ENCODE results near the gene DSTN.
A peak's percentile ranks its signal among the peaks of the same experiment; 100 is the strongest.

Gene DSTN

GRCh38 chr20:17555106-17555505, 14.8 kb upstream of the DSTN start:
- DNase-seq: no peak

GRCh38 chr20:17556837-17557674, 12.8 kb upstream of the DSTN start:
- peak; percentile 88 for DNase-seq

- DNase-seq: peak; percentile 84
These were observed 12.2 kb upstream of the DSTN start for GRCh38 chr20:17557675-17558006.

- DNase-seq: peak; percentile 76
These were observed 11.5 kb upstream of the DSTN start for GRCh38 chr20:17558154-17558940.

DNA sequence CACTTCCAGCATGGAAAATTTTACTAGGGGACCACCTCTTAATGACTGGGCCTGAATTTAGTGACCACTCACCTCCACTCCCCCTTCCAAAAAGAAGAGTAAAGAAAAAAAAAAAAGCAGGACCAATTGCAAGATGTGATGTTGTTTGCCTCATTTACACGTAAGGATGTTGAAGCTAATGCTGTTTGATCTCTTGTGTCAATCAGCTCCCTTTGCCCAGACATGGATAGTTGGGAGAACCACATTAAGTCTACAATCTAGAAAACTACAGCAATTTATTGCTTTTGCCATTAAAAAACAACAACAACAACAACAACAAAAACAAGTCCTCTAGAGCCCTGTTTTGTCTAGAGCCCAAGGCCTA, 11.0 kb upstream of the DSTN start:
- DNase-seq: no peak

DNA sequence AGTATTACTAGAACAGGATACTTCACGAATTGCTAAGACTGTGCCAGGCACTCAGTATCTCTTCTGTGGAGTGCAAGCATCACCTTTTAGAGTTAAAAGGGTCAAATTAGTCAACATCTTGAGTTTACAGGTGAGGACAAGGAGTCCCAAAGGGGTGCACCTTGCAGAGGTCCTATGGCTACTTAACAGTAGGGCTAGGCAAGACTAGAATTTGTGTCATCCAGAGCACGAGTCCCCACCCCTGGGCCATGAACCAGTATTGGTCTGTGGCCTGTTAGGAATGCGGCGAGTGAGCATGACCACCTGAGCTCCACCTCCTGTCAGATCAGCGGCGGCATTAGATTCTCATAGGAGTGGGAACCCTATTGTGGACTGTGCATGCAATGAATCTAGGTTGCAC, 10.5 kb upstream of the DSTN start:
- DNase-seq: no peak

DNA sequence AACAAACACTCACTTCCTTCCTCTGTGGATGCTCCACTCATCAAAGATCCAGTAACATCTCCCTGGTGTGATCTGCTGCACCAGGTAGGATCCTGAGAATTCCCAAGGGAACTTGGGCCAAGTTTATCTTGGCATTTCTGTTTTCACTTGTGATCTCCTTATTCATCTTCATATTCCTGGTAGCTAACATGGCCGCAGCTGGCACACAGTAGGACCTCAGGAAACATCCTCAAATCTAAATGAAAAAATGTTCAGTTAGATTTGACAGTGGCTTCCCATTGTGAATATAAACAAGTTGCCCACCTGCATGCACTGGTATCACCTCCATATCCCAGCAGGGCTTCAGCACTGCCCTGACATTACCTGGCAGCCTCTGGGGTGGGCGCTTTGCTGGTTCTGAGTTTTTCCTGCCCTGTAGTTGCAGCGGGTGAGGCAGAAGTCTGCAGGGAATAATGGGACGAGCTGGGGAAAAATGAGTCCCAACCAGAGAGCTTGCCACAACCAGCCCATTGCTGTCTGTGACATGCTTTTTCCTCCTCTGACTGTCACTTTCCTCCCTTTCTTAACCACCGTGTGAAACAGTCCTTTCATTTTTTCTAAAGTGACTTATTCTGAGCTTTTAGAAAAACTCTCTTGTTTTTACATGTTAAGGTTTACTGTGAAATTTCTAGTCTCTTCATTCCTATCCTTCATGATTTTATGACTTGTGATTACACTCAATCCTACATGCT, 9.4 kb upstream of the DSTN start:
- DNase-seq: no peak

- no peak for DNase-seq
These were observed 7.0 kb upstream of the DSTN start for GRCh38 chr20:17562804-17563305.

GRCh38 chr20:17565169-17565845, 4.6 kb upstream of the DSTN start:
- DNase-seq: no peak

DNA sequence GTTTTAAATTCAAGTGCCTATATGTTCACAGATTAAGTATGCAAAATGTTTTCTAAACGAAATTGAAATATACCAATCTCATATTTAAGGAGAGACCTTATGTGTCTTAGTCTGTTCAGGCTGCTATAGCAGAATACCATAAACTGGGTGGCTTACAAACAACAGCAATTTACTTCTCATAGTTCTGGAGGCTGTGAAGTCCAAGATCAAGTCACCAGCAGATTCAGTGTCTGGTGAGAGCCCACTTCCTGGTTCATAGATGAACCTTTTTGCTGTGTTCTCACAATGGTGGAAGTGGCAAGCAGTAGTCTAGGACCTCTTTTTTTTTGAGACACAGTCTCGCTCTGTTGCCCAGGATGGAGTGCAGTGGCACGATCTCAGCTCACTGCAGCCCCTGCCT, 3.5 kb upstream of the DSTN start:
- DNase-seq: no peak

- no peak for DNase-seq
These were observed 1.7 kb upstream of the DSTN start for GRCh38 chr20:17568045-17568788.

- peak; percentile 77 for DNase-seq
These were observed 828 bp upstream of the DSTN start for GRCh38 chr20:17568972-17569521.

DNA sequence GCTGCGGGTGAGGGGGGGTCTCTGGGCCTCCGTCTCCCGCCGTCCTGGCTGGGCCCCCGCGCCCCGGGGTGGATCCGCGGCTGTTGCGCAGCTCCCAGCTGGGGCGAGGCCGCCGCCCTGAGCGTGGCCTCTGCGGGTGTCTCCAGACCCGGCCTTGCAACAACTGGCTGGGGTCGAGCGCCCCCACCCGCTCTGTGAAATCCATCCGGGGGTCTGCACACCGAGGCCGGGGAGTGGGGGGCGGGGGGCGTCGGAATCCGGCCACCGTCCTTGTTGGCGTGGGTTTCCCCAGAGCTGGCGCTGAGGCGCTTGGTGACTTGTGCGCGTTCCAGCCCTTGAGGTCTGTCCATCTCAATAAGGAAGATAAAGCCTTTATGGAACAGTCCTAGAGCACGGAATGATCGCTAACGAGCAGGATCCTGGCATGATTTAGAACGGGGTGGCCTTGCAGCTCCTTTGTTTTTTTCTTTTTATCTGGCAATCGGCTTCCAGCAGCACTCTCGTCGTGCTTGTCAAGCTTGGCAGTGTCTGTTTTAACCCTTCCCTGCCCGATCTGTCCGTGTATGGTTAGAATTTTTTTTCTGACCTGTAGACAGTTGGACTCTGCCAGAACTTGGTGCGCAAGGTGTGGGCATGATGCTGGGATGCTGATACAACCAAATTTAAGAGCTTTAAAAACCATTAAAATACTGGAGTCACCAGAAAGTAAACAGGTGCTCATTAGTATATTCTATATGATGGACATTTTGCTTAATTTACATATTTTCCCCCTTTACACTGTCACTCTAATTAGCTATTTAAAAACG, 675 bp downstream of the DSTN start:
- DNase-seq: peak; percentile 71

DNA sequence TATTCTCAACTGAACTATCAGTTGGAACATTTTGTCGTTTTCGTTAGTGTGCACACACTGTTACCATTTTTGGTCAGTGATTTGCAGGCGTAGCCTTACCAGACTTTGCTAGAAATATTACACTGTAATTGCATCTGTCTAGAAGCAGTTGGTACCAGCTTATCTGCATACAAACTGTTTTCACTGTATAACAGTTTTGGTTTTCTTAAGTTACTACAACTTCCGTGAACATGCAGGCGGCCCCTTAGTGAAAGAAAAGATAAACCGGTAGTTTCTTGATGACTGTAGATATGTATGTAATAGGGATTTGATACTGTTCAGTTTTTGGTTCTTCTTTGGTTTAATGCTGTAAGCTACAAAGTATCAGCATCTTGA, 1.3 kb downstream of the DSTN start:
- no peak for DNase-seq

DNA sequence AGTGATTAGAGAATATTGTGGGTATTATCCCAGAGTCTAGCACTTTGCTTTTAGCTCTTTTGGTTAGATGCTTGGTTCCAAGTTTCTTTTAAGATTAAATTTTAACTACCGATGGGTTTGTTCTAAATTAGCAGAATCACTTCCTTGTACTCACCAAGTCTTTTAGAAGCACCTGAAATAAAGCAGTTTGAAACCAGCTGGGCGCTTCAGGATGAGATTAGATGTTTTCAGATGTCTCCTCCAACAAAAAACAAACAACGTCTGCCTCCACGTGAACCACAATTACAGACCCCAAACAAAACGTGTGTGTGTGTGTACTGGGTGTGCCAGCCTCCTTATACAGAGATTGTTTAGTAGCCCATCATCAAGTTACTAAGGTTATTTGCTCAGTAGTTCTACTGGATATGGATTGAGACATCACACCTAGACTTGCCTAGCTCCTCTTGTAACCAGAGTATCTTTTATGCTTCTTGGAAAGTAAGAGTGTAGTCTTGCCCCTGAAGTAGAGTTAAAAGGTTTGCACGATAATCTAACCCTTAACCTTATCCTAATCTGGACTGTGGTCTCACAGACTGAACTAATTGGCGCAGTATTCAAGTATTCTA, 2.3 kb downstream of the DSTN start:
- peak; percentile 36 for DNase-seq

DNA sequence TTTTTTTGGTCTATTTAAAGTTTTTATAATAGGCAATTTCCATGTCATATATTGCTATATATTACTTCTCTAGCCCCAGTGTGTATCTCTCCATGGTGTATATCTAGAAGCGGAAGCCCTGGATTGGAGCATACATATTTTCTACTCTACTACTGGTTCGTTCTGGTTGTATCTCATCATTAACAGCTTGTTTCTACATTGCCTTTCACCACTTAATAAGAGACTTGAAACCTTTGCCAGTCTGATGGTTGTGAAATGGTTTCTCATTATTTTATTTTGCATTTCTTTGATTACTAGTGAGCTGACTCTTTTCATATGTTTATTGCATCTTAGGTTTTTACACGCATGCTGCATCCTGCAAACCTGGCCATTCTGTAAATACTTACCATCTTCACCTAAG, 3.6 kb downstream of the DSTN start:
- DNase-seq: no peak

DNA sequence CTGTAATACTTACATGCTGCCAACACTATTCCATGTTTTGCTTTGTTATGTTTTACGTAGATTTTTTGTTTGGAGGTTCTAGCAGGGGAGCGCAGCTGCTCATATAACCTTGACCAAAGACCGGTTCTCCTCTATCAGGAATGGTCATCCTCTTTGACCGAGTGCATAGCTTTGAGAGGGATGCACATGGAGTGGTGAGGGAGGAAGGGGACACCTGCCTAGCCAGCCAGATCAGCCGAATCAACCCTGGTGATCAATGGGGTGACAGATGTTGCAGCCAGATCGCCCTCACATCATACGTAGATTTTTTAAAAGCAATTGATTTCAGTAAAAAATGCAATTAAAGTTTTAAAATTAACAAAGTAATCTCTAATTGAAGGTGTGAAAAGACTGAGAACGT, 6.3 kb downstream of the DSTN start:
- DNase-seq: no peak

DNA sequence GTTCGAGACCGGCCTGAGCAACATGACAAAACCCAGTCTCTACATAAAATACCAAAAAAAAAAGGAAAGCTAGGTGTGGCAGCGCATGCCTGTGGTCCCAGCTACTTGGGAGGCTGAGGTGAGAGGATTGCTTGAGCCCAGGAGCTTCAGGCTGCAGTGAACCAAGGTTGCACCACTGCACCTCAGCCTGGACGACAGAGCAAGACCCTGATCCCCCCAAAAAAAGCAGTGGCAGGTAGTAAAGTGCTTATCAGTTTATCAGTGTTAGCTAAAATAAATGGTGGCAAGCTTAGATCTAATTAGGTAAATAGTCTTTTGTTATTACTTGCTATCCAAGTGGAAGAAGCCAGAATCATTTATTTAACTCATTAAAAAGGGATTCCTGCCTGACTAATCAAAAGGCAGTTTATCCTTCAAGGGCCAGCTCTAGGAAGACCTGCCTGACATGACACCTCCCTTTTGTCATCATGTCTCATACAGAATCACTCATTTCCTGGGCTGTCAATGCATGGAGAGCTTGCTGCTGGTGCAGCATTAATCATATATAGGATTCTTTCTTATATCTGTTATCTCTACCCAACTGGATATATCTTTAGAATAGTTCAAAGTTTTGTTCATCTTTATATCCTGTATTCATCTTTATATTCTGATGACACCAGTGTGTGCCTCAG, 9.6 kb downstream of the DSTN start:
- no peak for DNase-seq

DNA sequence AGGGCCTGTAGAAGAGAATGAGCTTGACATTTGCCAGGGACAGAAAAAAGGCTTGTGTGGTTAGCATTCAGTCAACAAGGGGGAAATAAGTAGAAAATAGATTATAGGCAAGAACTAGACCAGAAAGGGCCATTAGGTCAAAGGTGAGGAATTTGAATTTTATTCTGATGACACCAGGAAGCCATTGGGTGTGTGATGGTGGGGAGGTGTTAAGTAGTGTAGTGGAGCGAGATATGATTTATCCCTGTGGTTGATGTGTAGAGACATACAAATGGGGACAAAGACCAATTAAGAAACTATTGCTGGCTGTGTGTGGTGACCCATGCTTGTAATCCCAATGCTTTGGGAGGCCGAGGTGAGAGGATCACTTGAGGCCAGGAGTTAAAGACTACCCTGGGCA, 11.0 kb downstream of the DSTN start:
- no peak for DNase-seq

DNA sequence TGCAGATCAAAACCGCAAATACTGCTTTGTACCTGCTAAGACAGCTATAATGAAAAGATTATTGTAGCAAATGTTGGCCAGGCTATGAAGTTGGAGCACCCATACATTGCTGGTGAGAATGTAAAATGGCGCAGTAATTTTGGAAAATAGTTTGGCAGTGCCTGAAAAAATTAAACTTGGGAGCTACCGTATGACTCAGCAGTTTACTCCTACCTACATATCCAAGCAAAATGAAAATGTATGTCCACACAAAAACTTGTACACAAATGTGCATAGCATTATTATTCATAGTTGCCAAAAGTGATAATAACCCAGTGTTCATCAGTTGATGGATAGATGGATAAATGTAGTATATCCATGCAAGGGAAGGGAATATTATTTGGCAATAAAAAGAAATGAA, 13.3 kb downstream of the DSTN start:
- DNase-seq: no peak

All from NCI-H2029 (cell line).